Uterus (tissue), 2 donors: ENCODE measurements around the gene FOCAD.

ENCODE experiments used
- POLR2A ChIP-seq, 2 donors: fragments of 450-650 bp; IDR thresholded peaks; one replicate each; pipeline ENCODE4 v1.6.1; 2016; ENCODE audit warnings: antibody characterized with exemption in 2 of 2, mild to moderate bottlenecking in 1 of 2, moderate library complexity in 1 of 2
- TF ChIP-seq, protein P1 (sequence below), 4 experiments: fragments of 200-600 bp in 2 of 4; fragments of 450-650 bp in 2 of 4; sonication (generic) in 2 of 4; IDR thresholded peaks; one replicate each; pipeline ENCODE4 v1.5.1; 2016 to 2019; ENCODE audit warnings: antibody characterized with exemption in 4 of 4, mild to moderate bottlenecking in 2 of 4, moderate library complexity in 1 of 4

DNA sequence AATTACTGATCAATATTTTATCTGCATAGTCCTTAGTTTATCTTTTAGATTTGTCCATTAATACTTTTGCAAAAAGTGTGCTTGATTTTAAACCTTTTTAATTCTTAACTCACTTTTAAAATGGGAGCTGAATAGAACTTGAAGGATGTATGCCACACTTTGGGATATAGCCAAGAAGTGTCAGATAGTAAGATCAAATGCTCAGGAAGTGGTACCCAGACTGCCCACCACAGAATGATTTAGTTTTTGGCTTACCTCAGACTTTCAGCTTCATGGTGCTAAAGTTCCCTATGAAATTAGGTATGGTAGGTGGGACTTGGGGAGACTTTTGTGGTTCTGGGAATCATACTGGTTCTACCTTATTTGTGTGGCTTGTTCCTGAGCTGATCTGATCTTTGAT lies 14.7 kb downstream of the FOCAD start:
- TF ChIP-seq POLR2A (IDR thresholded peaks at IDR 0.05): no peak
- TF ChIP-seq, protein P1, sequence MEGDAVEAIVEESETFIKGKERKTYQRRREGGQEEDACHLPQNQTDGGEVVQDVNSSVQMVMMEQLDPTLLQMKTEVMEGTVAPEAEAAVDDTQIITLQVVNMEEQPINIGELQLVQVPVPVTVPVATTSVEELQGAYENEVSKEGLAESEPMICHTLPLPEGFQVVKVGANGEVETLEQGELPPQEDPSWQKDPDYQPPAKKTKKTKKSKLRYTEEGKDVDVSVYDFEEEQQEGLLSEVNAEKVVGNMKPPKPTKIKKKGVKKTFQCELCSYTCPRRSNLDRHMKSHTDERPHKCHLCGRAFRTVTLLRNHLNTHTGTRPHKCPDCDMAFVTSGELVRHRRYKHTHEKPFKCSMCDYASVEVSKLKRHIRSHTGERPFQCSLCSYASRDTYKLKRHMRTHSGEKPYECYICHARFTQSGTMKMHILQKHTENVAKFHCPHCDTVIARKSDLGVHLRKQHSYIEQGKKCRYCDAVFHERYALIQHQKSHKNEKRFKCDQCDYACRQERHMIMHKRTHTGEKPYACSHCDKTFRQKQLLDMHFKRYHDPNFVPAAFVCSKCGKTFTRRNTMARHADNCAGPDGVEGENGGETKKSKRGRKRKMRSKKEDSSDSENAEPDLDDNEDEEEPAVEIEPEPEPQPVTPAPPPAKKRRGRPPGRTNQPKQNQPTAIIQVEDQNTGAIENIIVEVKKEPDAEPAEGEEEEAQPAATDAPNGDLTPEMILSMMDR (IDR thresholded peaks at IDR 0.05): no peak
